SK-N-SH treated with all-trans-retinoic acid at 6 μM for 48 hours (cell line): ENCODE results near the gene AOX1.

Experiments used
- ATAC-seq: fragments of 200-7000 bp; cut with Tn5 transposase; 3 replicates; pipeline ENCODE4 v1.9.1; 2020; ENCODE audit warnings: mild to moderate bottlenecking, moderate library complexity
- ARNTL ChIP-seq: fragments of 450-650 bp; formaldehyde crosslinking; IDR thresholded peaks from 2 replicates; pipeline ENCODE4 v1.5.0; 2020; ENCODE audit warnings: low read depth, mild to moderate bottlenecking, moderate library complexity, borderline replicate concordance
- CREB5 ChIP-seq: fragments of 250-450 bp; sonication (Bioruptor Pico); IDR thresholded peaks from 2 replicates; pipeline ENCODE4 v1.5.1; 2020; ENCODE audit warnings: low read depth, mild to moderate bottlenecking, moderate library complexity
- CSDC2 ChIP-seq: fragments of 250-450 bp; sonication (Bioruptor Pico); IDR thresholded peaks from 2 replicates; pipeline ENCODE4 v1.5.0; 2020; ENCODE audit warnings: mild to moderate bottlenecking, moderate library complexity
- CSRNP3 ChIP-seq: fragments of 250-450 bp; sonication (Bioruptor Pico); IDR thresholded peaks from 2 replicates; pipeline ENCODE4 v1.5.1; 2021; ENCODE audit warnings: mild to moderate bottlenecking, moderate library complexity
- ESRRG ChIP-seq: fragments of 250-450 bp; sonication (Bioruptor Pico); IDR thresholded peaks from 2 replicates; pipeline ENCODE4 v1.6.1; 2021; ENCODE audit warnings: mild to moderate bottlenecking
- ISL1 ChIP-seq: fragments of 250-450 bp; sonication (Bioruptor Pico); IDR thresholded peaks from 2 replicates; pipeline ENCODE4 v2.1.2; 2022; ENCODE audit warnings: mild to moderate bottlenecking, moderate library complexity
- OSR1 ChIP-seq: fragments of 250-450 bp; sonication (Bioruptor Pico); IDR thresholded peaks from 2 replicates; pipeline ENCODE4 v1.8.0; 2022; ENCODE audit warnings: moderate library complexity, mild to moderate bottlenecking, inconsistent platforms
- POU6F1 ChIP-seq: fragments of 250-450 bp; sonication (Bioruptor Pico); IDR thresholded peaks from 2 replicates; pipeline ENCODE4 v1.8.0; 2021; ENCODE audit warnings: low read depth, mild to moderate bottlenecking, moderate library complexity, borderline replicate concordance
- PPARA ChIP-seq: fragments of 250-450 bp; sonication (Bioruptor Pico); IDR thresholded peaks from 2 replicates; pipeline ENCODE4 v1.5.0; 2020; ENCODE audit warnings: mild to moderate bottlenecking, borderline replicate concordance
- RARB ChIP-seq: fragments of 250-450 bp; sonication (Bioruptor Pico); IDR thresholded peaks from 2 replicates; pipeline ENCODE4 v1.8.0; 2021; ENCODE audit warnings: mild to moderate bottlenecking, moderate library complexity
- SNAI2 ChIP-seq: fragments of 250-450 bp; sonication (Bioruptor Pico); IDR thresholded peaks from 2 replicates; pipeline ENCODE4 v1.5.0; 2020; ENCODE audit warnings: mild to moderate bottlenecking, moderate library complexity
- TCF4 ChIP-seq: fragments of 250-450 bp; sonication (Bioruptor Pico); IDR thresholded peaks from 2 replicates; pipeline ENCODE4 v1.8.0; 2021; ENCODE audit warnings: mild to moderate bottlenecking, moderate library complexity, borderline replicate concordance
- TOX ChIP-seq: fragments of 250-450 bp; sonication (Bioruptor Pico); IDR thresholded peaks from 2 replicates; pipeline ENCODE4 v1.8.0; 2021; ENCODE audit warnings: mild to moderate bottlenecking, moderate library complexity, borderline replicate concordance
- ZC3H10 ChIP-seq: fragments of 250-450 bp; sonication (Bioruptor Pico); IDR thresholded peaks from 2 replicates; pipeline ENCODE4 v1.5.1; 2021; ENCODE audit warnings: mild to moderate bottlenecking, moderate library complexity
- ZFP3 ChIP-seq: fragments of 250-450 bp; sonication (Bioruptor Pico); IDR thresholded peaks from 2 replicates; pipeline ENCODE4 v1.5.0; 2020; ENCODE audit warnings: mild to moderate bottlenecking, moderate library complexity
- ZFP30 ChIP-seq: fragments of 450-650 bp; formaldehyde crosslinking; IDR thresholded peaks from 2 replicates; pipeline ENCODE4 v1.5.0; 2022; ENCODE audit warnings: mild to moderate bottlenecking, moderate library complexity
- ZNF565 ChIP-seq: fragments of 450-650 bp; formaldehyde crosslinking; conservative IDR thresholded peaks from 2 replicates; pipeline ENCODE4 v1.5.0; 2020; ENCODE audit warnings: low read depth, mild to moderate bottlenecking, moderate library complexity
- ZNF70 ChIP-seq: fragments of 450-650 bp; formaldehyde crosslinking; IDR thresholded peaks from 2 replicates; pipeline ENCODE4 v1.5.0; 2020; ENCODE audit warnings: mild to moderate bottlenecking, moderate library complexity
- ZNF8 ChIP-seq: fragments of 450-650 bp; formaldehyde crosslinking; IDR thresholded peaks from 2 replicates; pipeline ENCODE4 v1.5.0; 2020; ENCODE audit warnings: mild to moderate bottlenecking, moderate library complexity
- TF ChIP-seq, protein P1 (sequence below): fragments of 250-450 bp; sonication (Bioruptor Pico); IDR thresholded peaks from 2 replicates; pipeline ENCODE4 v1.5.0; 2020; ENCODE audit warnings: mild to moderate bottlenecking, moderate library complexity

AOX1 gene

DNA sequence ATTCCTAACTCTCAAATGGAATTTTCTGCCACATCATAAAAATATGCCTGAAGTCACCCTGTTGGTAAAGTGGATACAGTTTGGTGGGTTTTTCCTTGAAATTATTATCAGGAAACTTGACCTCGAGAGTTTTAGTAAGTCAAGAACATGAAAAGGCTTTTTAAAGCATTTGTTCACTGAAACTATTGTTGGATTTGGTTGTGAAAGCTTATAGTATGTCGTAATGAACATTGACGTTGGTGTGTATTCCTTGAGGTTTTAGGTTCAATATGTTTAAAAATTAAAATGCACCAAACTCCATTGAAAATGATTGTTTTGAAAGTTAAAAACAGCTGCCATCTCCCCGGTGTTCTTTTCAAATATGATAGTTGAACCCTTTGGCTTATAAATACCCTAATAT is 30.8 kb downstream of the AOX1 start (continued):
- no peak for TF ChIP-seq CREB5 (CRISPR knock-in tag)
- no peak for TF ChIP-seq TCF4 (CRISPR knock-in tag)
- TF ChIP-seq CSRNP3 (CRISPR knock-in tag) = no peak
- no peak for TF ChIP-seq ZNF565 (CRISPR knock-in tag)
- TF ChIP-seq ZC3H10 (CRISPR knock-in tag) = no peak

GRCh38 chr2:200617156-200618053 is 31.6 kb downstream of the AOX1 start:
- TF ChIP-seq ARNTL (no peak), ISL1 (CRISPR knock-in tag) (no peak), RARB (CRISPR knock-in tag) (no peak), ZFP3 (CRISPR knock-in tag) (no peak), ESRRG (no peak)
- no peak for ATAC-seq

DNA sequence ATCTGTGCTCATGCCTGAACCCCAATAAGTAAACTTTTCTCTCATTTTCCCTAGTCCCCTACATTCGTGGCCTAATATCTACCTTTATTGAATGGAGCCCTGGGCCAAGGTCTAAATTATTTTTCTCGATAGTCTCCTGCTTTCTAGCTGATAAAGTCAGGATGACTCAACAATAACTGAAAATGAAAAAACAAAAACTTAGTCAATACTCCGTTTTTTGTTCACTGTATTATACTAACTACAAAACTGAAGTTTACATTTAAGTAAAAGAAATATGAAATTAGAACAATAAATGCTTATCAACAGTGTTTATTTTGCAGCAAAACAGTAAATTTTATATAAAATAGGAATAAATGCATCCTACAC is 32.2 kb downstream of the AOX1 start:
- no peak for ATAC-seq

GRCh38 chr2:200618590-200619021 is 32.8 kb downstream of the AOX1 start:
- peak; percentile 89 for ATAC-seq
- no peak for TF ChIP-seq ESRRG
- TF ChIP-seq ISL1 (CRISPR knock-in tag) = no peak
- TF ChIP-seq ARNTL = no peak
- no peak for TF ChIP-seq SNAI2
- no peak for TF ChIP-seq ZNF565 (CRISPR knock-in tag)
- no peak for TF ChIP-seq ZFP30 (CRISPR knock-in tag)
- TF ChIP-seq, protein P1, sequence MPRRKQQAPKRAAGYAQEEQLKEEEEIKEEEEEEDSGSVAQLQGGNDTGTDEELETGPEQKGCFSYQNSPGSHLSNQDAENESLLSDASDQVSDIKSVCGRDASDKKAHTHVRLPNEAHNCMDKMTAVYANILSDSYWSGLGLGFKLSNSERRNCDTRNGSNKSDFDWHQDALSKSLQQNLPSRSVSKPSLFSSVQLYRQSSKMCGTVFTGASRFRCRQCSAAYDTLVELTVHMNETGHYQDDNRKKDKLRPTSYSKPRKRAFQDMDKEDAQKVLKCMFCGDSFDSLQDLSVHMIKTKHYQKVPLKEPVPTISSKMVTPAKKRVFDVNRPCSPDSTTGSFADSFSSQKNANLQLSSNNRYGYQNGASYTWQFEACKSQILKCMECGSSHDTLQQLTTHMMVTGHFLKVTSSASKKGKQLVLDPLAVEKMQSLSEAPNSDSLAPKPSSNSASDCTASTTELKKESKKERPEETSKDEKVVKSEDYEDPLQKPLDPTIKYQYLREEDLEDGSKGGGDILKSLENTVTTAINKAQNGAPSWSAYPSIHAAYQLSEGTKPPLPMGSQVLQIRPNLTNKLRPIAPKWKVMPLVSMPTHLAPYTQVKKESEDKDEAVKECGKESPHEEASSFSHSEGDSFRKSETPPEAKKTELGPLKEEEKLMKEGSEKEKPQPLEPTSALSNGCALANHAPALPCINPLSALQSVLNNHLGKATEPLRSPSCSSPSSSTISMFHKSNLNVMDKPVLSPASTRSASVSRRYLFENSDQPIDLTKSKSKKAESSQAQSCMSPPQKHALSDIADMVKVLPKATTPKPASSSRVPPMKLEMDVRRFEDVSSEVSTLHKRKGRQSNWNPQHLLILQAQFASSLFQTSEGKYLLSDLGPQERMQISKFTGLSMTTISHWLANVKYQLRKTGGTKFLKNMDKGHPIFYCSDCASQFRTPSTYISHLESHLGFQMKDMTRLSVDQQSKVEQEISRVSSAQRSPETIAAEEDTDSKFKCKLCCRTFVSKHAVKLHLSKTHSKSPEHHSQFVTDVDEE (CRISPR knock-in tag) = no peak
- TF ChIP-seq POU6F1 (CRISPR knock-in tag) = no peak
- TF ChIP-seq ZFP3 (CRISPR knock-in tag) = no peak
- no peak for TF ChIP-seq CSDC2 (CRISPR knock-in tag)
- TF ChIP-seq TOX (CRISPR knock-in tag) = no peak
- no peak for TF ChIP-seq OSR1 (CRISPR knock-in tag)
- TF ChIP-seq TCF4 (CRISPR knock-in tag) = no peak

More for the DNA sequence above, 32.2 kb downstream of the AOX1 start:
- no peak for TF ChIP-seq ESRRG
- TF ChIP-seq TCF4 (CRISPR knock-in tag) = no peak
- TF ChIP-seq, protein P1 (CRISPR knock-in tag) = no peak
- TF ChIP-seq ZNF70 = no peak
- no peak for TF ChIP-seq ISL1 (CRISPR knock-in tag)
- TF ChIP-seq PPARA = no peak
- TF ChIP-seq ZNF8 (CRISPR knock-in tag) = no peak
- TF ChIP-seq ZC3H10 (CRISPR knock-in tag) = no peak
- no peak for TF ChIP-seq CSRNP3 (CRISPR knock-in tag)
- no peak for TF ChIP-seq ZFP3 (CRISPR knock-in tag)
